Islet precursor cell (in vitro differentiated cells): Measurements from ENCODE around the gene PDE8A.
A peak's percentile ranks its signal among the peaks of the same experiment; 100 is the strongest.

Experiments
- DNase-seq: peaks from one replicate; pipeline ENCODE4 v3.0.0-alpha.2; 2018

PDE8A gene

DNA sequence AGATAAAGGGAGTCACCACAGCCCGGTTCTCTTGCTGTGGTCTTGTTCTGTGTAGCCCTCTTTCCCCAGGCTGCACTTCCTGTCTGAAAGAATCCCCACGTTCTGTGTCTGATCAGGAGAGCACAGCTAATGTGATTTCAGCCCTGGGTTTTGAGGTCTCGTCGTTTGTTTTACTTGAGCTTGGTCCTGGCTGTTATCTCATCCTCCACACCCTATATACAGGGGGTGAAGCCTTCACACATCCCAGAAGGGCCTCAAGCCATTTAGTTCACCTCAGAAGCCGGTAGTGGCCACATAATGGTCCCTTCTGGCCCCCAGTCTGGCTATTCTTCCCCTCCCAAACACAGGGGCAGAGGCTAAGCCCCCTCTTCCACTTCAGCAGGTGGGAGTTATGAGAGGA lies 115.6 kb downstream of the PDE8A start:
- no peak for DNase-seq

DNA sequence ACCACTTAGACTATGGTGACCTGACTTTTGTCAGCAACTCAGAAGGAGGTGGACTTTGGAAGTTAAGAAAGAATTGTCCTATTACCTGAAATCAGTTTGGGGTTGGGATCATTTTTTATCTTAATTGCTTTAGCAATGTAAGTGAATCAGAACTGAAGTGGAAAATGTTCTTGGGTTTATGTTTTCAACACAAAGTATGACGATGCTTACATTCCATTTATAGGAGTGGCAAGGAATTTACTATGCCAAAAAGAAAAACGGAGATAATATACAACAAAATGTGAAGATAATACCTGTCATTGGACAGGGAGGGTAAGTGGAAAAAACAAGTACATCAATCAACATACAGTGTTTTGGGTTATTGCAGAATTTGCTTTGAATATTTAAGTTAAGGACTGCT lies 116.1 kb downstream of the PDE8A start:
- DNase-seq, result no peak

DNA sequence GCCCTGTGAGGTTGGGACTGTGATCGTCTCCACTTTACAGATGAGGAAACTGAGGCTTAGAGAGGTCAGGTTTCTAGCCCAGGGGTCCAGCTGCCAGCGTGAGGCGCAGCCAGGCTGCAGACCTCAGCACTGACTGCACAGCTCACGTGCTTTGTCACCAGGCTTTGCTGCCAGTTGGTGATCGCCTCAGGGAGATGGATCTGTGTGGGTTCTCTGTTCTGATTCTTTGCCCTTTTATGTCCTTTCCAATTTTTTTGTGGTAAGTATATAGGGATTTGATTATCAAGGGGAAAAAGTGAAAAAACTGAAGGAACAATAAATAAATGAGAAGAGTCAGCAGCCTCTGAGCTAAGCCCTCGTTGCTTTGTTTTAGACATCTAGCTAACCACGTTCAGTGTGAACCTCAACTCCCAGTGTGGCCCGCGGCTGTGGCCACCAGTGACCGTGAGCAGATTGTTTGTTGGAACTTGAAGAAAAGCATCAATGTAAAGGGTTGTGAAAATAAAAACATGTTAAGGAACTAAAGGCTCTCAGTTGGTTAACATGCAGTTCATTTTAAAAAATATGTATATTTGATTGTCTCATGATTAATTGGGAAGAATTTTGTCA lies 117.6 kb downstream of the PDE8A start:
- DNase-seq, result no peak

GRCh38 chr15:85100186-85100937 lies 118.7 kb downstream of the PDE8A start:
- no peak for DNase-seq

GRCh38 chr15:85104584-85104983 lies 122.9 kb downstream of the PDE8A start:
- no peak for DNase-seq

DNA sequence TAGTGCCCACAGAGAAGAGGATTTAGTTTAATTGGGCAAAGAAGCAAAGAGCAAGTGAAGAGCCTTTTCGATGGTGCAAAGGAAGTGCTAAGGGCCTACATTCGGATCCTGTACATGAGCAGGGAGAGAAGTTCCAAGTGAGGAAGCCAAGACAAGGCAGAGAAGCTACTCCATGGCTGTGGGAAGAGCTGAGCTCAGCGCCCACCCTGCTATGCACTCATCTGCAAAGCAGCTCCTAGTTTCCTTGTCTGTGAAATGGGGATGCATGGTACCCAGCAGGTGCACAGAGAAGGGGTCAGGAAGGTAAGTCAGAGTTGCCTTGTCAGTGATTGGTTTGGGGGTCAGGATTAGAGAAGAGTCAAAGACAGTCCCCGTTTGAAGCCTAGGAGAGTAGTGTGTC lies 126.5 kb downstream of the PDE8A start:
- no peak for DNase-seq

- DNase-seq, result no peak
Observed at GRCh38 chr15:85109333-85109732, 127.7 kb downstream of the PDE8A start.

DNA sequence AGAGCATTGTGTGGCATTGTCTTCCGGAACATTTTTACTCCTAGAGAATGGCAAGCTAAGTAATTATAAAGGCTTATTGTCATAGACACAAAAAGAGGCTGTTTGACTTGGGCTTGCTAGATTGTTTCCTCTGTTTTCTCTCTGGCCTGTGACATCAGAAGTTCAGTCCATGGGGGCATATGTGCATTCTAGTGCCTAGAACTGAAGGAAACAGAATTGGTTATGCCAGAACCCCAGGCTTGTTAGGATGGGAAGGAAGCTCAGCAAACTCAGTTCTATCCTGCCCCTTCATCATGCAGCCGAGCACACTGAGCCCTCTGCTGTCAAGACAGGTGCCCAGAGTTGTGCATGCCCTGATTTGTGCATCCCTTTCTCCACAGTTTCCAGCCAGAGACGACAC lies 131.3 kb downstream of the PDE8A start:
- no peak for DNase-seq

- DNase-seq, result no peak
Observed at GRCh38 chr15:85114886-85115285, 133.2 kb downstream of the PDE8A start.

DNA sequence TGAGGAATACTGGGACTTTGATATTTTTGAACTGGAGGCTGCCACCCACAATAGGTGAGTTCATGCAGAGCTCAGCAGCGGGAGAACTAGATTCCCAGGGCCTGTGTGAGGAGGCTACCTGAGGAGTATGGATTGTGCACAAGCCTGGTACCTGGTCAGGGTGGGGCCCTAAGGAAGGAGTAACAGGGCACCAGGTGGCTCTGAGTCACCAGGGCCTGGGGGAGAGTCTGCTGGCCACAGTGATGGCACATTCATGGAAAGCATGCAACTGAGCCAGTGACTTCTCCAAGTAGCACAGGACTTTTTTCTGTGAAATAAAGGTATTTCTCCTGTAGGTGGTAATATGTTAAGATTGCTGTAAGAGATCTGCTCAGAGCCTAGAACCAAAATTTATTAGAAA lies 134.4 kb downstream of the PDE8A start:
- DNase-seq, result no peak

- DNase-seq, result no peak
Observed at GRCh38 chr15:85116494-85116893, 134.8 kb downstream of the PDE8A start.

DNA sequence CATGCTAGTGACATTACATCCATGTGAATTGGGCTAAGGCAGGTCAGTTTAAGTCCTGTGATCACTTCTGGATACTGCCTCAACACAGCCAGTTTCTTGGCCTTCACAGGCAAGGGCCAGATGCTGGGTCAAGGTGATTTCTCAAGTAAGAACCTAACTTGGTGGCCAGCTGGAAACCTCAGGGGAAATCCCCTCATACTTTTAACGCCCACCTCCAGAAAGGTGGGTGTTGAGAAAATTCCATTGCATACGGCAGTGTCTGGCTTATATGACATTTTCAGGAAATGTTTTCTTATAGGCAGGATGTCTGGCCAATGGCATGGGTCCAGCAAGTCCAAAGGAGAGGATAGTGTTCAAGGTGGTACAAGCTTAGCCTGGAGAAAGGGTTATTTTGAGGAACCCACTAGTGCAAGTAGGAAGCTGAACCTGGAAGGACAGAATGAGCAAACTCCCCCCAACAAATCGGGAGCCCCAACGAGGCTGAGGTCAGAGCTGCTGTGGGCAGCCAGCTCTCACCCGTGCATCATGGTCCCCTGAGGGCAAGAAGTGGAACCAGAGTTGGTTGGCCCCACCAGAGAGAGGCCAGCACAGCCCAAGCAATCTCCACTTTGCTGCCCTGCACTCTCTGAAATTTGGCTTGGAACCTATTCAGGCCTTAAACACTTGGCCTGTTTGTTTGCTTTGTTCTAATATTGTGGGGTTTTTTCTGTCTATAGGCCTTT lies 135.4 kb downstream of the PDE8A start:
- no peak for DNase-seq

DNA sequence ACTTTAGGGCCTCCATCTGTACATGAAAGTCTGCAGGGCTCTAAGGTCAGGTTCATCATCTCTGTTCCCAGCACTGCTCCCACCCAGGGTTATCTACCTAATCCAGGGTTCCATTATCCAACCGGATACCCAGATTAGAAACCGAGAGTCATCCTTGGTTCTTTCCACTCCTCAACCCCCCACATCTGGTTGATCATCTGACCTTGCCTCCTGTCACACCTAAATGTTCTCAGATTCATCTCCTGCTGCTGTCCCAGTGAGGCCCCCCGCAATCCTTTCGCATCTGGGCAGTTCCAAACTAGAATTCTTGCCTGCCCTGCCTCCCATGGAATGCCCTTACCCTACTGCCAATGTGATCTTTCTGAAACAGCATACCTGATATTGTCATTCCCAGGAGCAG lies 136.5 kb downstream of the PDE8A start:
- no peak for DNase-seq

DNA sequence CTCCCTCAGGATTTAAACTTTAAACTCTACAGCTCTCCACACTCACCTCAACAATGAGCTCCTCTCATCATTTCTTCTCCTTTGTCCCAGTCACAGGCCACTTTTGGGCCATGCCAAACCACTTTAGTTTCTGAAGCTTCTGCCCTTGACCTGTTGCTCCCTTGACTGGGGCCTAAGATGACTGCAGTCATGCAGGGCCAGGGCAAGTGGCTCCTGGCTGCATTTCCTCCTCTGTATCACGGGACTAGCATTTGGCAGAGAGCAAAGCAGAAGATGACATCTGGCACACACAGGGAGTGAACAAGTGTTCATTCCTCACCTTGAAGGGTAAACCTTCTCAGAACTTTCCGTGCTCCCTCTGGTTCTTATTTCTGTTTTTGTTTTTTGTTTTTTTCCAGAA lies 136.9 kb downstream of the PDE8A start:
- no peak for DNase-seq

GRCh38 chr15:85120351-85121113 lies 138.9 kb downstream of the PDE8A start:
- DNase-seq, result no peak

DNA sequence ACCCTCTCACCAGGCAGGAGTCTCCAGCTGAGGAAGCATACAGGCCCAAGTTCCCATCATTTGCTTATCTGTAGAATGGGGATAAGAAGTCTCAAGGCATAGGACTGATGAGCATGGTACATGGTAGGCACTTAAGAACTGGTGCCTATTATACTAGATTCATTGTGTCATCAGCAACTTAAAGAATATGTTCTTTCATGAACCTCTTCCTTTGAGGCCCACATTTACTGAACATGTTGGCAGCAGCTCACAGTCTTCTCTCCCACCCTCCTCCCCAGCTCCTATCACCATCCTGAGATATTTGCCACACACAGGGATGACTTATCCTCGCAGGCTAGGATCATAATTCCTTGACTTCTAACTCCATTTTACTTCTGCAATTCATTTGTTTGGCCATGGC lies 142.5 kb downstream of the PDE8A start:
- no peak for DNase-seq

GRCh38 chr15:85125056-85125661 lies 143.5 kb downstream of the PDE8A start:
- DNase-seq, result peak; percentile 67

- DNase-seq, result no peak
Observed at GRCh38 chr15:85128621-85129020, 147.0 kb downstream of the PDE8A start.

- no peak for DNase-seq
Observed at GRCh38 chr15:85129881-85130280, 148.2 kb downstream of the PDE8A start.

DNA sequence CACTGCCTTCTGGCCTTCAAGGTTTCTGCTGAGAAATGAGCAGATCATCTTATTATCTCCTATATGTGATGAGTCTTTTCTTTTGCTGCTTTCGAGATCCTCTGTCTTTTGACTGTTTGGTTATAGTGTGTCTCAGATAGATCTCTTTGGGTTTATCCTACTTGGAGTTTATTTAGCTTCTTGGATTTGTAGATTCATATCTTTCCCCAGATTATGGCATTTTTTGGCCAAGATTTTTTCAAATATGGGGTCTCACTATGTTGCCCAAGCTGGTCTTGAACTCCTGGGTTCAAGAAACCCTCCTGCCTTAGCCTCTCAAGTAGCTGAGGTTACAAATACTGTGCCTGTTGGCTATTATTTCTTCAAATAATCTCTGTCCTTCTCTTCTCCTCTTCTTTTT lies 150.3 kb downstream of the PDE8A start:
- no peak for DNase-seq

DNA sequence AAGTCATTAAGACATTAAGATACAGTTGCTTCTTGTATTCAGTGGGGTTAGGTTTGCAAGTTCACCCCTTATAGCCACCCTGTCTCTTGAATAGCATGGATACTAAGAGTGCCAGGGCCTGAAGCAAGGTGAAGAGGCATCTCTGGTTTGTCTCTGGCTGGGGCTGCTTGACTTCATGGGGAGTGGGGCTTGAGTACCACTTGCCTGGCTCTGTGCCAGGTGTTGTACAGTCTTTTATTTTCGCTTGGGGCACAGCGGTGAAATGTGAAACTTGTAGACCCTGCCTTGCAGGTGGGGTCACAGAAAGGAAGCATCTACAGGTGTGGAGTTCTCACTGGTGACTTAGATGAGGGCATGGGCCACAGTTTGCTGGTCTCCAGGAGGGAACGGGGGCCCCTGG lies 152.1 kb downstream of the PDE8A start:
- no peak for DNase-seq

- peak; percentile 88 for DNase-seq
Observed at GRCh38 chr15:85137489-85138168, 156.0 kb downstream of the PDE8A start.
